GM18867 (cell line): Measurements from ENCODE around the gene RLN2.
"Not testable (repeated sequence)": the region's sequence is repeated elsewhere in the genome, so short reads cannot be mapped to it uniquely, and the experiment has no call there.

Experiments used
- ATAC-seq: cut with Tn5 transposase; IDR thresholded peaks from one replicate; pipeline ENCODE4 v1.9.1; 2021; ENCODE audit warnings: mild to moderate bottlenecking, moderate library complexity; ENCODE audit not compliant: unreplicated experiment

The RLN2 gene

GRCh38 chr9:5303840-5304795 lies at the start of gene RLN2:
Gene RLN2 (minus strand): TSS chr9:5304716. CDS start chr9:5304580, 136 bp downstream.
- peak; percentile 99 for ATAC-seq

- no peak for ATAC-seq
Measured at GRCh38 chr9:5354184-5354583, 49.7 kb upstream of the RLN2 start.

GRCh38 chr9:5352637-5353248 lies 48.2 kb upstream of the RLN2 start:
- no peak for ATAC-seq

- ATAC-seq = peak; percentile 100
Measured at GRCh38 chr9:5338992-5339981, 34.8 kb upstream of the RLN2 start, which contains the start of gene RLN1. Gene RLN1 (minus strand): TSS chr9:5339876. CDS start chr9:5339746, 130 bp downstream.

GRCh38 chr9:5336688-5337087 lies 32.2 kb upstream of the RLN2 start:
- ATAC-seq = no peak

- ATAC-seq = not testable (repeated sequence)
Measured at GRCh38 chr9:5331276-5331675, 26.8 kb upstream of the RLN2 start.

- ATAC-seq = no peak
Measured at GRCh38 chr9:5326893-5327548, 22.5 kb upstream of the RLN2 start.

GRCh38 chr9:5326187-5326586 lies 21.7 kb upstream of the RLN2 start:
- ATAC-seq = no peak

GRCh38 chr9:5321601-5322000 lies 17.1 kb upstream of the RLN2 start:
- ATAC-seq = not testable (repeated sequence)

- ATAC-seq = no peak
Measured at GRCh38 chr9:5321058-5321457, 16.5 kb upstream of the RLN2 start.

- not testable (repeated sequence) for ATAC-seq
Measured at GRCh38 chr9:5316406-5316805, 11.9 kb upstream of the RLN2 start.

GRCh38 chr9:5315187-5315923 lies 10.8 kb upstream of the RLN2 start:
- no peak for ATAC-seq

- no peak for ATAC-seq
Measured at GRCh38 chr9:5310851-5311250, 6.3 kb upstream of the RLN2 start.

- ATAC-seq = no peak
Measured at GRCh38 chr9:5305741-5306140, 1.2 kb upstream of the RLN2 start.

GRCh38 chr9:5301544-5301943 lies 3.0 kb downstream of the RLN2 start:
- no peak for ATAC-seq

- no peak for ATAC-seq
Measured at GRCh38 chr9:5292141-5292540, 12.4 kb downstream of the RLN2 start.

GRCh38 chr9:5288591-5288990 lies 15.9 kb downstream of the RLN2 start:
- ATAC-seq = no peak

GRCh38 chr9:5286262-5286661 lies 18.3 kb downstream of the RLN2 start:
- ATAC-seq = no peak

GRCh38 chr9:5278486-5278885 lies 26.0 kb downstream of the RLN2 start:
- ATAC-seq = no peak

- ATAC-seq = peak; percentile 58
Measured at GRCh38 chr9:5274770-5275169, 29.7 kb downstream of the RLN2 start.
